Type B pancreatic cell (in vitro differentiated cells): Measurements from ENCODE around the gene ZNF646. TPM values are rescaled to one million over a fixed set of nuclear protein-coding genes. Genes with fewer than 3 reads are reported as not detected.

Experiments
- DNase-seq: peaks from one replicate; pipeline ENCODE4 v3.0.0; 2021; ENCODE audit warnings: mixed read lengths; ENCODE audit not compliant: unreplicated experiment; ENCODE audit errors: extremely low spot score
- H3K27ac Mint-ChIP-seq: 2 replicates; pipeline ENCODE4 v1.8.0; 2021; ENCODE audit warnings: mild to moderate bottlenecking, mixed read lengths
- H3K27me3 Mint-ChIP-seq: 2 replicates; pipeline ENCODE4 v1.8.0; 2021; ENCODE audit warnings: mixed read lengths
- H3K36me3 Mint-ChIP-seq: 2 replicates; pipeline ENCODE4 v1.8.0; 2021; ENCODE audit warnings: mixed read lengths
- H3K4me1 Mint-ChIP-seq: one replicate; pipeline ENCODE4 v1.8.0; 2021; ENCODE audit warnings: mixed read lengths; ENCODE audit not compliant: unreplicated experiment
- H3K4me3 Mint-ChIP-seq: 2 replicates; pipeline ENCODE4 v1.8.0; 2021; ENCODE audit warnings: mild to moderate bottlenecking, mixed read lengths
- H3K9me3 Mint-ChIP-seq: 2 replicates; pipeline ENCODE4 v1.8.0; 2021; ENCODE audit warnings: mixed read lengths
- total RNA-seq: library from RNA; stranded (reverse); gene quantifications from 2 replicates; pipeline ENCODE4 v1.2.1, GENCODE V29; 2021; ENCODE audit warnings: low replicate concordance
- TF ChIP-seq, protein P1 (sequence below): fragments of 200-600 bp; sonication (generic); conservative IDR thresholded peaks from 2 replicates; pipeline ENCODE4 v1.5.0; 2021; ENCODE audit warnings: antibody characterized with exemption, mild to moderate bottlenecking

Gene ZNF646
- total RNA-seq, 1 donor from 2014 or later, result 27.2 TPM

DNA sequence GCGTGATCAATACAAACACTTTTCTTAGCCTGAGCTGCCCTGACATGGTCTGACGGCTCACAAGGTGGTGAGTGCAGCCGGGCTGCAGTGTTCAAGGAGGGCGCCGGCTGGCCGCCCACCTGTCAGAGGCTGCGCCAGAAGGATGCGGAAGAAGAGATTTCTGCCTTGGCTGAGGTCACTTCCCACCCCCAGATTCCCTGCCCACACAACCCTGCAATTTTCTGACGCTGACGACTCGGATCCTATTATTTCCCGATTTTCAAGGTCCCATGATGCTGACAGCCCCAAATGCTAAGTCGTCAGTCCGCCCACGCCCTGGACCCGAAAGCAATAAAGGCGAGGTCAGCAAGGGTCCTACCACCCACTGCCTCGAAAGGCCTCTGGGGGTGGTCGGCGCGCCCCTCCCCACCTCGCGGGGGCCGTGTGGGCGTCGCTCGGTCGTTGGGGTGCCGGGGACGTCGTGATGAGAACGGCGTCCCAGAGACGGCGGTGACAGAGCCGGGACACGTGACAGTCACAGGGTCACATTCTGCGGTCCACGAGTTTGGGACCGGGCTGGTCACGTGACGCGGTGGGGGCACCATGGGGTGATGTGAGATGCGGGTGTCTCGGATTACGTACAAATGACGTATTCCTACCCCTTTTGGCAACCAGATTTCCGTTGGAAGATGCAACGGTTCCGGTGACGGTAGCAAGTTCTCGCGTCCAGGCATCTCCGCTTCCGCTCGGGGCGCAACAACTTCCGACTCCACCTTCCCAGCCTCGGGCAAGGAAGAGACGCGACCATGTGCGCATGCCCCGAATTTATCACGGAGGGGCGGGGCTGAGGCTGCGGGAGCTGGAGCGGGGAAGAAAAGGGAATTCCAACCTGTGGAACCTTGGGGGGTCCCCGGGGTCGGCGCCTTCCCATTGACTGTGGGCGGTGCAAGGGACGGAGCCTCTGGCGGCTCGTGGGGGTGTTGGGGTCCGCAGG is 41.2 kb upstream of the ZNF646 start, which contains the start of gene STX4:
TSS of gene STX4 (plus strand) at position 823 of the 973 bp plus-strand sequence. CDS start 248 bp downstream, outside the sequence.
- no peaks in the 10 kb centered on the region for H3K36me3 Mint-ChIP-seq
- no peaks in the 10 kb centered on the region for H3K4me1 Mint-ChIP-seq
- H3K27ac Mint-ChIP-seq, result peak within 1 kb of the TSS; percentile 92
- DNase-seq, result peak; percentile 96
- TF ChIP-seq, protein P1, sequence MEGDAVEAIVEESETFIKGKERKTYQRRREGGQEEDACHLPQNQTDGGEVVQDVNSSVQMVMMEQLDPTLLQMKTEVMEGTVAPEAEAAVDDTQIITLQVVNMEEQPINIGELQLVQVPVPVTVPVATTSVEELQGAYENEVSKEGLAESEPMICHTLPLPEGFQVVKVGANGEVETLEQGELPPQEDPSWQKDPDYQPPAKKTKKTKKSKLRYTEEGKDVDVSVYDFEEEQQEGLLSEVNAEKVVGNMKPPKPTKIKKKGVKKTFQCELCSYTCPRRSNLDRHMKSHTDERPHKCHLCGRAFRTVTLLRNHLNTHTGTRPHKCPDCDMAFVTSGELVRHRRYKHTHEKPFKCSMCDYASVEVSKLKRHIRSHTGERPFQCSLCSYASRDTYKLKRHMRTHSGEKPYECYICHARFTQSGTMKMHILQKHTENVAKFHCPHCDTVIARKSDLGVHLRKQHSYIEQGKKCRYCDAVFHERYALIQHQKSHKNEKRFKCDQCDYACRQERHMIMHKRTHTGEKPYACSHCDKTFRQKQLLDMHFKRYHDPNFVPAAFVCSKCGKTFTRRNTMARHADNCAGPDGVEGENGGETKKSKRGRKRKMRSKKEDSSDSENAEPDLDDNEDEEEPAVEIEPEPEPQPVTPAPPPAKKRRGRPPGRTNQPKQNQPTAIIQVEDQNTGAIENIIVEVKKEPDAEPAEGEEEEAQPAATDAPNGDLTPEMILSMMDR, result no peak
- H3K9me3 Mint-ChIP-seq, result no peaks in the 10 kb centered on the region
- H3K4me3 Mint-ChIP-seq, result peak within 1 kb of the TSS; percentile 97
- H3K27me3 Mint-ChIP-seq, result no peaks in the 10 kb centered on the region

DNA sequence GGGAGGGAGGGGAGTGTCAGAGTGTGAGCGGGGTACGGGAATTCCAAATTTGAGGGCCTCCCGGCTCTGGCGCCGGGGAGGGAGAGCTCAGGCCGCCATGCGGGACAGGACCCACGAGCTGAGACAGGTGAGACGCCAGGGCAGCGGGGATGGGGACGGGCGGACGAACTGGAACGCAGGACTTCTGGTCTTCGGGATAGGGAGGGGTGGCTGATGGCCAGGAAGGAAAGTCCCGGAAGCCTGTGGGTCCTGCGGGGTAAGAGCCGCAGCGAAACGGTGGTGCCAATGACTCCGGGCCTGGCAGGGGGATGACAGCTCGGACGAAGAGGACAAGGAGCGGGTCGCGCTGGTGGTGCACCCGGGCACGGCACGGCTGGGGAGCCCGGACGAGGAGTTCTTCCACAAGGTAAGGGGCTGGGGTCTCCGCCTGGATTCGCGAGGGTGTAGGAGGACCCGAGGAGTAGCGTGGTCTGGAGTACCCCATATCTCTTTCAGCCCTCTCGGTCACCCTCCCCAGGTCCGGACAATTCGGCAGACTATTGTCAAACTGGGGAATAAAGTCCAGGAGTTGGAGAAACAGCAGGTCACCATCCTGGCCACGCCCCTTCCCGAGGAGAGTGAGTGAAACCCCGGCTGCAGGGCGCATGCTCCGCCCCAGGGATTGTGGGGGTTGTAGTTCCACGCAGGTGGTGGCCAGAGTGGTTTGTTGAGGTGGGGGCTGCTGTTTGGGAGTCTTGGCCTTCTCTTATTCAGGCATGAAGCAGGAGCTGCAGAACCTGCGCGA is 40.3 kb upstream of the ZNF646 start:
- TF ChIP-seq, protein P1, result no peak
- peak; percentile 83 for DNase-seq

DNA sequence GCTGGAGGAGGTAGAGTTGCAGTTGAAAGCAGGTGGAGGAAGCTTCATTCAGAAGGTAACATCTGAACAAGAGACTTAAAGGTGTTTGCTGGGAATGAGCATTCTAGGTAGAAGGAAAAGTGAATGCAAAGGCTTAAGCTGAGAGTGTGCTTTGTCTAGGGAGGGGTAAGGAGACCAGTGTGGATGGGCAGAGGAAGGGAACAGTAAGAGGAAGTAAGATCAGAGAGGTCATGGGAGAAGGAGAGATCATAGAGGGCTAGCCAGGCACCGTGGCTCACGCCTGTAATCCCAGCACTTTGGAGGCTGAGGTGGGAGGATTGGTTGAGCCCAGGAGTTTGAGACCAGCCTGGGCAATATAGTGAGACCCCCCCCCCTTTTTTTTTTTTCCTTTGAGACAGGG is 37.5 kb upstream of the ZNF646 start:
- TF ChIP-seq, protein P1, result no peak
- Mint-ChIP-seq H3K4me3 (peak overlapping the region; percentile 57), H3K36me3 (no peaks in the 10 kb centered on the region), H3K27me3 (no peaks in the 10 kb centered on the region), H3K4me1 (no peaks in the 10 kb centered on the region), H3K9me3 (no peaks in the 10 kb centered on the region), H3K27ac (no peak overlapping the region)
- DNase-seq, result no peak

More for the DNA sequence above, 40.3 kb upstream of the ZNF646 start:
- peak overlapping the region; percentile 92 for H3K27ac Mint-ChIP-seq
- H3K4me3 Mint-ChIP-seq, result peak overlapping the region; percentile 97
- no peaks in the 10 kb centered on the region for H3K4me1 Mint-ChIP-seq
- H3K9me3 Mint-ChIP-seq, result no peaks in the 10 kb centered on the region
- no peaks in the 10 kb centered on the region for H3K36me3 Mint-ChIP-seq
- no peaks in the 10 kb centered on the region for H3K27me3 Mint-ChIP-seq

DNA sequence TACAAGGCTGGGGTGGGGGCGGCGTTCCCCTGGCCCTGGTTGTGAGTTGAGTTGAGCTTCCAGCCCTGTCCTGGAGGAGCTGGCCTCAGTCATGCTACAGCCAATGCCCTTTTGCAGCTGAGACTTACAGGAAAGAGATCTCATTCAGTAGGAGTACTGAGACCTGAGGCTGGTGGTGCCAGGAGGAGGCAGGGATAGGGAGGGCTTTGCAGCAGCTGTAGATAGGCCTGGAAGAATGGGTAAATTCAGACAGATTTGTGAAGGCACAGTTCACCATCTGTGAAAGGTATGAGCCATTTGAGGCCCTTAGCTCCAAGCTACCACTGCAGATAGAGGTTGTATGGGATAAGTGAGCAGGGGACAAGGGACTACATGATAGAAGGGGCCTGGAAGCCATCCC is 35.2 kb upstream of the ZNF646 start:
- no peak overlapping the region for H3K4me3 Mint-ChIP-seq
- H3K27ac Mint-ChIP-seq, result no peak overlapping the region
- TF ChIP-seq, protein P1, result no peak
- H3K9me3 Mint-ChIP-seq, result no peaks in the 10 kb centered on the region
- no peaks in the 10 kb centered on the region for H3K36me3 Mint-ChIP-seq
- no peaks in the 10 kb centered on the region for H3K27me3 Mint-ChIP-seq
- H3K4me1 Mint-ChIP-seq, result no peaks in the 10 kb centered on the region
- DNase-seq, result no peak

DNA sequence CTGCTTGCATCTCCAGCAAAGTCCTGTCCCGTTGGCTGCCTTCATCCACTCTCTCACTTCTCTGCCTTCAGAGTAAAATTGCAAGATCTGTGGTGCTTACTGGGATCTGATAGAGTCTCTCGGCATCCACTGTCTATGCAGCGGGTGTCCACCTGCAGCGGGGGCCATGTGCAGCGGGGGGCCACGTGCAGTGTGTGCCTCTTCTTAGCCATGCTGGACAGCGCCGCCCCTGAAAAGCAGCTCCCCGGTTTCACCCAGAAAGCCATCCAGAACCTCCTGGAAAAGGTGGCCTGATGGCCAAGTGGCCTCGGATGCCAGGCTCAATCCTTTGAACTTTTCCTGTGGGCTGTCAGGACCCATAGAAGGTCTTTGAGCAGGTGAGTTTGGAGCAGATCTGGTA is 31.4 kb upstream of the ZNF646 start:
- Mint-ChIP-seq H3K27ac (no peak overlapping the region), H3K4me1 (no peaks in the 10 kb centered on the region), H3K9me3 (no peaks in the 10 kb centered on the region), H3K36me3 (no peaks in the 10 kb centered on the region), H3K27me3 (no peaks in the 10 kb centered on the region), H3K4me3 (no peak overlapping the region)
- TF ChIP-seq, protein P1, result no peak
- DNase-seq, result no peak
